IPS DF 19.7 (cell line): Measurements from ENCODE around the gene RFX6.

ENCODE experiments used
- DNase-seq: peaks from one replicate; pipeline ENCODE4 v3.0.0-alpha.2; 2013; ENCODE audit warnings: low read depth, low spot score

Gene RFX6

DNA sequence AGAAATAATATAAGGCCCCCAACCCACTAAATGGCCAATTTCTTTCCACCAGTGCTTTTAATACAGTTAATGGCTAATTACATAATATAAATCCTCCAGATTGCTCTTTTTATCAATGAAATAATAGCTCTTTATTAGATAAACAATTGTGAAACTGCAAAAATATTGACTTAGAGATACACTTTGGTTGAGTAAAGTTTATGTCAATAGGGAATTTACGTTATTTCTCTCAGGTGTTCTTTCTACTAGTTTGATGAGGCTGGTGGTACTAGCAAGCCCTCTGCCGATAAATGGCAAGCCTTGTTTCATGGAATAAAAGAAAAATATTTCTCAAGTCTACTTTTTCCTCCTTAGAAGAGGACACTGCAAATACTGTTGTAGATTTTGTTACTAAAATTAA is 18.9 kb downstream of the RFX6 start:
- DNase-seq: no peak

- no peak for DNase-seq
These were observed 25.6 kb downstream of the RFX6 start for GRCh38 chr6:116902634-116903033.

DNA sequence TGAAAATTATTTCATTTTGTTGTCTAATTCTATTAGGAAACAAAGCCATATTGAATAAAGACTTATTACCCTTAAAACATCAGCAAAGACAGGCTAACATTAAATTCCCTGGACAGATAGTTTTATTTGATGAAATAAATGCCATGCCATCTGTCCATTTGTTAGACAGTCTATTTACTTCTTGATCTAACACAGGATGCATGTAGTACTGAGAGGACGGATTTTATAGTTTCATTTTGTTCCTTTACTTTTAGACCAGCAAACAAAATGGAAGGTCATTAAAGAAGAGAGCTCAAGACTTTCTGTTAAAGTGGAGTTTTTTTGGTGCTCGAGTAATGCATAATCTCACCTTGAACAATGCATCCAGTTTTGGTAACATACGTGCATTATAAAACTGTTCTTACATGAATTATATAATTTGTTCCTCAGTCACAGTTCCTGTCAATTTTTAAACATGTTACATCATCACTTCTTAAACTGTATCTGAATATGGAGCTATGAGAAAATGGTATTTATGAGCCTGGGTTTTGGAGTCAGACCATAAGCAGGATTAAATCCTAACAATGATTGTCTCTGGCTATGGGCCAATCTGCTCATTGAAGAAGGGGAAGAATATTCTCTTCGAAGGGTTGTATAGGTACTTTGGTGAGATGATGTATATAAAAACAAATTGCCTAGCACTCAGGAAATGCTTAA is 46.0 kb downstream of the RFX6 start:
- no peak for DNase-seq

- no peak for DNase-seq
These were observed 47.2 kb downstream of the RFX6 start for GRCh38 chr6:116924245-116924644.

DNA sequence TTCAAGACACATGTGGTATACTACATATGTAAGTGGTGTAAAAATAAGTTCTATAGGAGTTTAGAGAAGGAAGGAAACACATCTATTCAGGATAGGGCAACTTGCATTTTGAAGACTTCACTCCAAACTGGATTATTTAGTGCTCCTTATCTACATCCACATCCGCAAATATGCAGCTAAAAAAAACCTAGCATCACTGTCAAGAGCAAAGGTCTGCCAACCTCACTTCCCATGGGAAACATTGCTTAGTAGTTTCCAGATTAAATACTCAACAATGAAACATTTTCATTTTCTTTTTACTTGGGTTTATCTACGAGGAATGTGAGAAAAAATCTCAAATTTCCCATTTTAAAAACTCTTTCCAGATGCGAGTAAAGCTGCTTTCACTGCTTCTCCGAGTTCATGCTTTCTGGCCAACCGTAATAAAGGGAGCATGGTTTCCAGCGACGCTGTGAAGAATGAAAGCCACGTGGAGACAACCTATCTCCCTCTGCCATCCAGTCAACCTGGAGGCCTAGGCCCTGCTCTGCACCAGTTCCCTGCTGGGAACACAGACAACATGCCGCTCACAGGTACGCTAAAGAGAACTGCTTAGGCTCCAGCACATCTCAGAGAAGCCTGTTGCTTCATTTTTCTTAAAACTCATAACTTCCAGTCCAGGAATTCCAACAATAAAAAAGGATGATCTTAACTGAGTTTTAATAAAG is 48.2 kb downstream of the RFX6 start:
- no peak for DNase-seq

DNA sequence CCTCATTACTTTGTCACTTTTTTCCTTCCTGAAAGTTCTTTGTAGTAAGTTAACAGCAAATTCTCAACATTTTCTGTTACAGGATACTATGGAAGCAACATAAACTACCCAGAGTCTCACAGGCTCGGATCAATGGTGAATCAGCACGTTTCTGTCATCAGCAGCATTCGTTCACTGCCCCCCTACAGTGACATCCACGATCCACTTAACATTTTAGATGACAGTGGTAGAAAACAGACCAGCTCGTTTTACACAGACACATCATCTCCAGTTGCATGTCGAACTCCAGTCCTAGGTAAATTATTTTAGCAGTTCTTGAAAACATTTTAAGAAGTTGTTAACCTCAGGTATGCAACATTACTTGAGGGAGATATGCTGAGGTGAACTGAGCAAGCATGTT is 51.6 kb downstream of the RFX6 start:
- DNase-seq: no peak

DNA sequence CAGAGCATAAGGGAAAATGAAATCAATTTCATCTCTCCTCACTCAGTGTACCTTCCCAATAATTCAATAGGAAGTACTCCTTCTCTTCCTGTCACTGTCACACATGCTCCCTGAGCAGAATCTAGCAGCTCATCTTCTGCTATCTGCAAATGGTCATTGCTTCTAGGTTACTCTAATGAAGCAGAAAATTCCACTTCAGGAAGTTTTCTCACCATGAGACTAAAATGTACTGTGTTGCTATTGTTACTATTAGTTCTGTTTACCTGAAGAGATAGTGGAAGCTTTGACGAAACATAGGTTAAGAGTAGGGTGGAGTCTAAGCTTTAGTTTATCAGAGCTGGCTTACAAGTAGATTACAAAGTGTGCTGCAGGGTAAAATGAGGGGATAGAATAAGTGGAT is 52.8 kb downstream of the RFX6 start:
- no peak for DNase-seq

- DNase-seq: no peak
These were observed 54.4 kb downstream of the RFX6 start for GRCh38 chr6:116931456-116931855.

GRCh38 chr6:116932496-116932895 is 55.5 kb downstream of the RFX6 start:
- DNase-seq: no peak

GRCh38 chr6:116933485-116933884 is 56.4 kb downstream of the RFX6 start:
- DNase-seq: no peak

DNA sequence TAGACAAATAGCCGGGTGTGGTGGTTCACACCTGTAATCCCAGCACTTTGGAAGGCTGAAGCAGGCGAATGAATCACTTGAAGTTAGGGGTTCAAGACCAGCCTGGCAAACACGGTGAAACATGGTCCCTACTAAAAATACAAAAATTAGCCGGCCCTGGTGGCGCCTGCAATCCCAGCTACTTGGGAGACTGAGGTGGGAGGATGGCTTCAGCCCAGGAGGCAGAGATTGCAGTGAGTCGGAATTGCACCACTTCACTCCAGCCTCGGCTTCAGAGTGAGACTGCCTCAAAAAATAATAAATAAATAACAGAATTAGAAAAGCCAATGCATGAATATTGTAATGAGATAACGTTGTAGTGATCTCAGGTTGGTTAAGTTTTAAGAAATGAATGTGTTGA is 61.3 kb downstream of the RFX6 start:
- DNase-seq: no peak

DNA sequence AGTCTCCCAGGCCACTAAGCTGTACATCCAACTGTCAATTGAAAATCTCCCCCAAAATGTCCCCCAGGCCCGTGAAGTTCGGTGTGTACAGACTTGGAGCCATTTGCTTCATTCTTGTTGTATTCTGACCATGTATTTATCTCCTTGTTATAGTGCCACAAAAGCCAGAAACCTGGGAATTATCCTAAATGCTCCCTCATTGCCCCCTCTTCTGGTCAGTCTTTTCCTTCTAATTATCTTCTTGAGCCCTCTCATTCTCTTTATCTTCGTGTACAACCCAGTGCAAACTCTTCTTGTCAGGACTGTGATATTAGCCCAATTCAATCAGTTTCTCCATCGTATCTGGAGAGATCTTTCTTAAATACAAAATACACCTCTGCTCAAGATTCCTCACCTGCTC is 64.7 kb downstream of the RFX6 start:
- DNase-seq: no peak

DNA sequence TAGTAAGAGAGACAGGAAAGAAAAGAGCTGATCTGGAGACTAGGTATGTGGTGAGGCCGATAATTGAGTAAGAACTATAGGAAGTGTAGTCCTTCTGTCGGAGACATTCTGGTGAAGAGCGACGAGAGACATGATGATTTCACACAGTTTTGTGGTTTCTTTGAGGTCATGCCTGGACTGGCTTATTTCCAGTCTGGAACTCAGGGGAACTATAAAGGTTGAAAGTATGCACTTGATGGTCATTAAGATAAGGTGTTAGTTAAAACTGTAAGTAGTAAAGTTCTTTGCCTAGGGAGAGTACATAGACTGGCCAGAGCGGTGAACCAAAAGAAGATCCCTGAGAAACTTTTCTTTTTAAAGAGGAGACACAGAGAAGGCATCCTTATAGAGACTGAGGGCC is 68.8 kb downstream of the RFX6 start:
- no peak for DNase-seq

- DNase-seq: no peak
These were observed 71.7 kb downstream of the RFX6 start for GRCh38 chr6:116948533-116949304.

- DNase-seq: no peak
These were observed 72.9 kb downstream of the RFX6 start for GRCh38 chr6:116949964-116950363.

- no peak for DNase-seq
These were observed 77.3 kb downstream of the RFX6 start for GRCh38 chr6:116954335-116954734.

DNA sequence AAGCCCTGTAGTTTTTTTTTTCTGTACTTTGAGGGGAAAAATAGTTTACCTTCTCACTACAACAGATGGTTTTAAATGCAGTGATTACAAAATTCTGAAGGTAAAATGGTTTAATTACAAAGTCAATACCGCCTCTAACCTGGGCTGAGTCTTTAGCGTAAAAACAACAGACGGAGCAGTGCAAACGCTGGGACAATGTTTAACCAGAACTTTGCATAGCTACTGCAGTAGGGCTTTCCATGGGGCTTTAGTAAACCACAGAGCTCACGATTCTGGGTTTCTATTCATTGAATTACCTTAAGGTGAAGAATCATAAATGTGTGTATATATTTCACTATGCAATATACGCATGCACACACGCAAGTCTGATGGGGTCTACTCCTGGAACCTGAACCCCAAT is 77.9 kb downstream of the RFX6 start:
- DNase-seq: no peak

GRCh38 chr6:116955773-116956172 is 78.7 kb downstream of the RFX6 start:
- DNase-seq: no peak

GRCh38 chr6:116963972-116964371 is 86.9 kb downstream of the RFX6 start:
- no peak for DNase-seq

- DNase-seq: no peak
These were observed 89.9 kb downstream of the RFX6 start for GRCh38 chr6:116966675-116967576.

GRCh38 chr6:116969211-116969863 is 92.3 kb downstream of the RFX6 start:
- DNase-seq: no peak
